ENCODE results near the gene KCND3. TPM values are rescaled to one million over a fixed set of nuclear protein-coding genes. Genes with fewer than 3 reads are reported as not detected.
A peak's percentile ranks its signal among the peaks of the same experiment; 100 is the strongest.

Gene KCND3
- total RNA-seq, 1 donor from 2014 or later: 0.31 TPM

- TF ChIP-seq CTCF (IDR thresholded peaks at IDR 0.05; ENCODE audit: unreplicated experiment): no peak
- H3K27me3 Mint-ChIP-seq (ENCODE audit: low read depth): no peaks in the 10 kb centered on the region
- H3K9me3 Mint-ChIP-seq: no peaks in the 10 kb centered on the region
- no peak for DNase-seq (ENCODE audit: low spot score in 2 of 2, unreplicated experiment in 2 of 2)
- peaks cover 10% of the 10 kb centered on the region for H3K4me1 Mint-ChIP-seq
- H3K4me3 Mint-ChIP-seq: no peak overlapping the region
- peak overlapping the region; percentile 37 for H3K27ac Mint-ChIP-seq
- H3K36me3 Mint-ChIP-seq: no peaks in the 10 kb centered on the region
These were observed 213.5 kb downstream of the KCND3 start for GRCh38 chr1:111775966-111776365.

- no peaks in the 10 kb centered on the region for H3K9me3 Mint-ChIP-seq
- H3K4me3 Mint-ChIP-seq: no peak overlapping the region
- no peak overlapping the region for H3K27ac Mint-ChIP-seq
- TF ChIP-seq CTCF (IDR thresholded peaks at IDR 0.05; ENCODE audit: unreplicated experiment): no peak
- peaks cover 4% of the 10 kb centered on the region for H3K4me1 Mint-ChIP-seq
- no peaks in the 10 kb centered on the region for H3K27me3 Mint-ChIP-seq (ENCODE audit: low read depth)
- H3K36me3 Mint-ChIP-seq: peaks cover 4% of the 10 kb centered on the region
- DNase-seq (ENCODE audit: low spot score in 2 of 2, unreplicated experiment in 2 of 2): no peak
These were observed 218.6 kb downstream of the KCND3 start for GRCh38 chr1:111770916-111771315.

GRCh38 chr1:111769517-111770146 is 219.8 kb downstream of the KCND3 start:
- H3K9me3 Mint-ChIP-seq: no peaks in the 10 kb centered on the region
- H3K36me3 Mint-ChIP-seq: peaks cover 4% of the 10 kb centered on the region
- no peaks in the 10 kb centered on the region for H3K27me3 Mint-ChIP-seq (ENCODE audit: low read depth)
- TF ChIP-seq CTCF (IDR thresholded peaks at IDR 0.05; ENCODE audit: unreplicated experiment): peak; percentile 81
- DNase-seq (ENCODE audit: low spot score in 2 of 2, unreplicated experiment in 2 of 2): no peak
- no peak overlapping the region for H3K27ac Mint-ChIP-seq
- no peaks in the 10 kb centered on the region for H3K4me1 Mint-ChIP-seq
- no peak overlapping the region for H3K4me3 Mint-ChIP-seq

- no peak for TF ChIP-seq CTCF (IDR thresholded peaks at IDR 0.05; ENCODE audit: unreplicated experiment)
- Mint-ChIP-seq H3K27ac (no peak overlapping the region), H3K27me3 (ENCODE audit: low read depth) (no peaks in the 10 kb centered on the region), H3K4me1 (no peaks in the 10 kb centered on the region), H3K4me3 (no peak overlapping the region), H3K9me3 (no peaks in the 10 kb centered on the region), H3K36me3 (peaks cover 5% of the 10 kb centered on the region)
- no peak for DNase-seq (ENCODE audit: low spot score in 2 of 2, unreplicated experiment in 2 of 2)
These were observed 220.8 kb downstream of the KCND3 start for GRCh38 chr1:111768625-111769024.

- Mint-ChIP-seq H3K36me3 (peaks cover 5% of the 10 kb centered on the region), H3K27ac (no peak overlapping the region), H3K27me3 (ENCODE audit: low read depth) (no peaks in the 10 kb centered on the region), H3K4me3 (no peak overlapping the region), H3K9me3 (no peaks in the 10 kb centered on the region), H3K4me1 (no peaks in the 10 kb centered on the region)
- TF ChIP-seq CTCF (IDR thresholded peaks at IDR 0.05; ENCODE audit: unreplicated experiment): no peak
- no peak for DNase-seq (ENCODE audit: low spot score in 2 of 2, unreplicated experiment in 2 of 2)
These were observed 221.4 kb downstream of the KCND3 start for GRCh38 chr1:111768023-111768422.

GRCh38 chr1:111762332-111762731 is 227.1 kb downstream of the KCND3 start:
- TF ChIP-seq CTCF (IDR thresholded peaks at IDR 0.05; ENCODE audit: unreplicated experiment): no peak
- H3K27me3 Mint-ChIP-seq (ENCODE audit: low read depth): no peaks in the 10 kb centered on the region
- peaks cover 4% of the 10 kb centered on the region for H3K4me1 Mint-ChIP-seq
- peaks cover 29% of the 10 kb centered on the region for H3K36me3 Mint-ChIP-seq
- no peak overlapping the region for H3K27ac Mint-ChIP-seq
- H3K4me3 Mint-ChIP-seq: no peak overlapping the region
- no peak for DNase-seq (ENCODE audit: low spot score in 2 of 2, unreplicated experiment in 2 of 2)
- H3K9me3 Mint-ChIP-seq: no peaks in the 10 kb centered on the region
